HEK293 (cell line): ENCODE results near the gene CPNE1.

ENCODE experiments used
- CTCF ChIA-PET: fragments of 350-600 bp; formaldehyde crosslinking; extraction: SDS; loops from one replicate; lab custom pipeline; 2021; ENCODE audit warnings: antibody characterized with exemption; lab: Yijun Ruan, JAX
- POLR2A ChIA-PET: fragments of 300-600 bp; formaldehyde crosslinking; extraction: SDS; loops from one replicate; lab custom pipeline; 2020; ENCODE audit warnings: antibody characterized with exemption, inconsistent platforms; lab: Yijun Ruan, JAX
- H3K27ac ChIP-seq: fragments of 200-500 bp; sonication (Bioruptor generic); 2 replicates; pipeline ENCODE4 v1.5.1; 2014; ENCODE audit warnings: low read depth, low read length, control low read depth, inconsistent platforms; ENCODE audit errors: extremely low read depth
- H3K36me3 ChIP-seq, 2 experiments: fragments of 200-500 bp in 1 of 2; sonication (Bioruptor generic) in 1 of 2; 1 replicate in 1 of 2; 2 replicates in 1 of 2; pipeline ENCODE4 v1.5.1; 2014 to 2017; ENCODE audit warnings: inconsistent platforms in 2 of 2, low read length in 2 of 2; ENCODE audit not compliant: control insufficient read depth in 2 of 2, insufficient read depth in 1 of 2
- H3K4me1 ChIP-seq: fragments of 200-500 bp; sonication (Bioruptor generic); 2 replicates; pipeline ENCODE4 v1.5.1; 2014; ENCODE audit warnings: mild to moderate bottlenecking, low read length, inconsistent platforms; ENCODE audit not compliant: control insufficient read depth, insufficient read depth
- H3K4me3 ChIP-seq: 2 replicates; pipeline ENCODE4 v1.5.1; 2011; ENCODE audit warnings: low read depth, mild to moderate bottlenecking, control low read depth, low read length, moderate library complexity
- H3K9me3 ChIP-seq: fragments of 200-500 bp; sonication (Bioruptor generic); 2 replicates; pipeline ENCODE4 v1.5.1; 2014; ENCODE audit warnings: low read depth, low read length, inconsistent platforms; ENCODE audit not compliant: control insufficient read depth, insufficient read depth
- BCL11A ChIP-seq: fragments of 450-650 bp; formaldehyde crosslinking; IDR thresholded peaks from 2 replicates; pipeline ENCODE4 v1.5.1; 2016; ENCODE audit warnings: low read depth, missing biosample characterization, missing genetic modification characterization
- BCL11B ChIP-seq: fragments of 450-650 bp; formaldehyde crosslinking; IDR thresholded peaks from 2 replicates; pipeline ENCODE4 v1.5.1; 2016; ENCODE audit warnings: low read depth, missing biosample characterization, missing genetic modification characterization
- GFI1B ChIP-seq: fragments of 450-650 bp; formaldehyde crosslinking; IDR thresholded peaks from 2 replicates; pipeline ENCODE4 v1.5.1; 2016; ENCODE audit warnings: missing biosample characterization, missing genetic modification characterization
- HOXA7 ChIP-seq: sonication (generic); formaldehyde crosslinking; IDR thresholded peaks from 2 replicates; pipeline ENCODE4 v1.8.1; 2022; ENCODE audit warnings: missing genetic modification reagents, borderline replicate concordance
- HOXD13 ChIP-seq: sonication (generic); formaldehyde crosslinking; IDR thresholded peaks from 2 replicates; pipeline ENCODE4 v1.8.0; 2022; ENCODE audit warnings: missing genetic modification reagents, borderline replicate concordance
- OSR2 ChIP-seq: fragments of 450-650 bp; formaldehyde crosslinking; IDR thresholded peaks from 2 replicates; pipeline ENCODE4 v1.5.1; 2016; ENCODE audit warnings: missing biosample characterization, missing genetic modification characterization
- PRDM1 ChIP-seq: fragments of 450-650 bp; formaldehyde crosslinking; IDR thresholded peaks from 2 replicates; pipeline ENCODE4; 2016; ENCODE audit warnings: missing biosample characterization, missing genetic modification characterization
- RBAK ChIP-seq: fragments of 450-650 bp; formaldehyde crosslinking; IDR thresholded peaks from 2 replicates; pipeline ENCODE4 v1.5.1; 2016; ENCODE audit warnings: missing biosample characterization, missing genetic modification characterization
- SP7 ChIP-seq: fragments of 450-650 bp; formaldehyde crosslinking; IDR thresholded peaks from 2 replicates; pipeline ENCODE4 v1.5.1; 2016; ENCODE audit warnings: missing biosample characterization, missing genetic modification characterization
- ZFP41 ChIP-seq: fragments of 450-650 bp; formaldehyde crosslinking; IDR thresholded peaks from 2 replicates; pipeline ENCODE4 v1.5.1; 2016; ENCODE audit warnings: missing biosample characterization, missing genetic modification characterization, borderline replicate concordance
- ZNF133 ChIP-seq: fragments of 450-650 bp; formaldehyde crosslinking; IDR thresholded peaks from 2 replicates; pipeline ENCODE4 v1.5.1; 2016; ENCODE audit warnings: missing biosample characterization, missing genetic modification characterization
- ZNF16 ChIP-seq: fragments of 450-650 bp; formaldehyde crosslinking; IDR thresholded peaks from 2 replicates; pipeline ENCODE4 v1.5.1; 2016; ENCODE audit warnings: low read depth, missing biosample characterization, missing genetic modification characterization
- ZNF174 ChIP-seq: fragments of 450-650 bp; formaldehyde crosslinking; IDR thresholded peaks from 2 replicates; pipeline ENCODE4 v1.5.0; 2017; ENCODE audit warnings: missing biosample characterization, mild to moderate bottlenecking, missing genetic modification characterization
- ZNF274 ChIP-seq, 2 experiments: fragments of 200-500 bp in 1 of 2; fragments of 450-650 bp in 1 of 2; sonication (Bioruptor generic) in 1 of 2; formaldehyde crosslinking in 1 of 2; IDR thresholded peaks; 2 replicates each; pipeline versions ENCODE4 v1.5.1 to v1.6.1; 2014 to 2016; ENCODE audit warnings: borderline replicate concordance in 1 of 2, inconsistent platforms in 1 of 2, low read length in 1 of 2, missing biosample characterization in 1 of 2, missing genetic modification characterization in 1 of 2
- ZNF394 ChIP-seq: fragments of 450-650 bp; formaldehyde crosslinking; IDR thresholded peaks from 2 replicates; pipeline ENCODE4 v1.5.1; 2016; ENCODE audit warnings: missing biosample characterization, missing genetic modification characterization, mild to moderate bottlenecking, moderate library complexity, borderline replicate concordance
- ZNF510 ChIP-seq: fragments of 450-650 bp; formaldehyde crosslinking; IDR thresholded peaks from 2 replicates; pipeline ENCODE4 v1.5.1; 2018; ENCODE audit warnings: mild to moderate bottlenecking, missing genetic modification characterization, missing biosample characterization; ENCODE audit not compliant: insufficient replicate concordance
- ZNF585B ChIP-seq: fragments of 450-650 bp; formaldehyde crosslinking; IDR thresholded peaks from 2 replicates; pipeline ENCODE4 v1.5.1; 2016; ENCODE audit warnings: missing biosample characterization, missing genetic modification characterization
- ZNF670 ChIP-seq: fragments of 450-650 bp; formaldehyde crosslinking; IDR thresholded peaks from 2 replicates; pipeline ENCODE4 v1.5.1; 2016; ENCODE audit warnings: missing biosample characterization, missing genetic modification characterization, low read depth
- ZSCAN30 ChIP-seq: fragments of 450-650 bp; IDR thresholded peaks from 2 replicates; pipeline ENCODE4 v1.5.1; 2018; ENCODE audit warnings: missing biosample characterization, mild to moderate bottlenecking, missing genetic modification characterization, moderate library complexity
- TF ChIP-seq, protein P1 (sequence below): fragments of 450-650 bp; formaldehyde crosslinking; IDR thresholded peaks from 2 replicates; pipeline ENCODE4 v1.5.1; 2016; ENCODE audit warnings: missing biosample characterization, missing genetic modification characterization
- TF ChIP-seq, protein P2 (sequence below): fragments of 450-650 bp; formaldehyde crosslinking; optimal IDR thresholded peaks from 2 replicates; pipeline ENCODE3; 2016; ENCODE audit warnings: missing biosample characterization, mild to moderate bottlenecking, missing genetic modification characterization

CPNE1 gene

DNA sequence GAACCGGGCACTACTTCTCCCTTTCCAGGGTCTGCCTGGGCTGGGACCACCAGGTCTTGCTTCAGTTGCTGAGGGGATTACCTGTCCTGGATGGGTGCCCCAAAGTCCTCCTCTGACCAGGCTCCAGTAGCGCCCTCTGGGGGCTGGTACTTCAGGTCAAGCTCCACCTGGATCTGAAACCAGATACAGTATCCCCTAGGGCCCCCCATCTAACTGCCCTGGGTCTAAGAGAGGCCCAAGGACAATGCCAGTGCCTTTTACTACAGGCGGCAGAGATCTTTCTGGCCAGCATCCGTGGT is 60.3 kb downstream of the CPNE1 start (continued):
- TF ChIP-seq ZNF394 (tag by site-specific recombination) (no peak), ZNF174 (no peak), ZNF510 (tag by site-specific recombination) (no peak), ZNF670 (tag by site-specific recombination) (no peak), BCL11B (tag by site-specific recombination) (no peak), HOXD13 (no peak), ZNF133 (tag by site-specific recombination) (no peak), ZNF16 (no peak), BCL11A (tag by site-specific recombination) (no peak), GFI1B (tag by site-specific recombination) (no peak)
- TF ChIP-seq, protein P1, sequence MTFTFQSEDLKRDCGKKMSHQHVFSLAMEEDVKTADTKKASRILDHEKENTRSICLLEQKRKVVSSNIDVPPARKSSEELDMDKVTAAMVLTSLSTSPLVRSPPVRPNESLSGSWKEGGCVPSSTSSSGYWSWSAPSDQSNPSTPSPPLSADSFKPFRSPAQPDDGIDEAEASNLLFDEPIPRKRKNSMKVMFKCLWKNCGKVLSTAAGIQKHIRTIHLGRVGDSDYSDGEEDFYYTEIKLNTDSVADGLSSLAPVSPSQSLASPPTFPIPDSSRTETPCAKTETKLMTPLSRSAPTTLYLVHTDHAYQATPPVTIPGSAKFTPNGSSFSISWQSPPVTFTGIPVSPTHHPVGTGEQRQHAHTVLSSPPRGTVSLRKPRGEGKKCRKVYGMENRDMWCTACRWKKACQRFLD (tag by site-specific recombination): no peak

DNA sequence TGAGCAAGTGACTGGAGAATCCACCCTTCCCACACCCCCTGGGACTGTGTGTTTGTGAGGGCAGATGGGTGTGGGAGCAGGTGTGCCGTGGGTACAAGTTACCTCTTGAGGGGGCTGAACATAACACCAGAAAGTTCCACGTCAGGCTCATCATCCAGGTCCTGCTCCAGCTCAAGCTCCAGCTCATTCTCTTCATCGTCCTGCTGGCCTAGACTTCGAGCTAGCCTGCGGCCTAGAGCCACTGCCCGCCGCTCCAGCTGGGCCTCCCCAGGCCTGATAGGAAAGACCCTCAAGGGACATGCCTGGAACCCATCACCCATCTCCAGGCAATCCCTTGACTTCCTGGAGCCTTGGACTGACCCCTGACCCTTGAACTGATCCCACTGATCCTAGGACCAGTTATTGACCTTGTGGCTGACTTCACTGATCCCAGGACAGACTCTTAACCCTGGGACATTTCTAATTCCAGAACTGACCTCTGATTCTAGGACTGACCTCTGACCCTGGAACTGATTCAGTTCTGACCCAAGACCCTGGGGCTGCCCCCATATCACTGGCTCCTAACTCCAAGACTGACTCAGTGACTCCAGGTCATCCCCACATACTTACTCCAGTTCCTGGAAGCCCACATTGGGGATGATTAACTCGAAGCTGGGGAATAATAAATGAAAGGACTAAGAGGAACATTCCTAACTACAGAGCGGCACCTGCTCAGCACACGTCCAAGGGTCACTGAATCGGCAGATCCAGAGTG is 60.8 kb downstream of the CPNE1 start:
- TF ChIP-seq ZSCAN30 (tag by site-specific recombination) (no peak), PRDM1 (tag by site-specific recombination) (no peak), RBAK (tag by site-specific recombination) (no peak), ZFP41 (tag by site-specific recombination) (no peak)
- no peak overlapping the region for H3K4me3 ChIP-seq
- H3K4me1 ChIP-seq: no peaks in the 10 kb centered on the region
- no peaks in the 10 kb centered on the region for H3K36me3 ChIP-seq
- ChIA-PET CTCF (interaction anchor here (0.6 to 0.7 kb wide), 5 partner anchors 8 to 35 kb away, joined by 3 to 4 read pairs (median 3); partner anchors contain the start of gene SPAG4), POLR2A (interaction anchor here (2.6 kb wide), 1 partner anchor 12 kb away, joined by 10 read pairs; the partner anchor contains the start of gene SPAG4)
- H3K9me3 ChIP-seq: no peaks in the 10 kb centered on the region
- no peak overlapping the region for H3K27ac ChIP-seq

DNA sequence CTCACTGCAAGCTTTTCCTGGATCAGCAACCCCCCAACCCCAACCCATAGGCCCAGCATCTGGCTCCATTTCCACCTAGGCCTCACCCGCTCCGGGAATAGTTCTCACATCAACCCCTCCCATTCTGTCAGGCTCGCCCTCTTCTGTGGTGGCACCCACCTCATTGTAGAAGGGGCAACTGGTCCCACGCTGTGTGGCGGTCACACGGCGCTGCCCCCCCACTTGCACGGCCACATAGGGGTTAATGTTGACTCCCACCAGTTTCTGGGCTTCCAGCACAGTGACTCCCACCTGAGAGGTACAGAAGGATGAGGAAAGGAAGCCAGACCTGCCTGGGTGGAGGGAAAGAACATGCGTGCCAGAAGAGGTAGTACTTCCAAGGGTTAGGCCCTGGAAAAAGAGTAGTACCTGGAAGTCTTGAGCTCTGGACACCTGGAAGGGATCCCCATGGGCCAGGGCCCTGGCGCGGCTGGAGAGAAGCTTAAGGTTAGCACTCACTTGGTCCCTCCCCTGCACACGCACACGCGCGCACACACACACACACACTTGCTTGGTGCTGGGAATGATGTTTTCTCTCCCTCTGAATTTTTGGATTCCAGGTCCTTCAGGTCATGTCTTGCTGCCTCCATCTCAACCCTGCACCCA is 61.7 kb downstream of the CPNE1 start:
- Histone ChIP-seq H3K9me3 (no peaks in the 10 kb centered on the region), H3K27ac (no peak overlapping the region), H3K4me3 (no peak overlapping the region), H3K36me3 (no peaks in the 10 kb centered on the region), H3K4me1 (no peaks in the 10 kb centered on the region)
- ChIA-PET POLR2A (interaction anchor here (0.8 to 2.6 kb wide), 2 partner anchors 13 to 16 kb away, joined by 3 to 10 read pairs; partner anchors contain the start of gene SPAG4), CTCF (interaction anchor here (0.6 kb wide), 1 partner anchor 34 kb away, joined by 4 read pairs; no protein-coding TSS in a partner anchor)
- TF ChIP-seq OSR2 (tag by site-specific recombination) (no peak), SP7 (tag by site-specific recombination) (no peak), HOXA7 (no peak), ZNF585B (tag by site-specific recombination) (no peak), ZNF274 (IDR thresholded peaks at IDR 0.05; ENCODE audit: low read length) (no peak), ZNF274 (tag by site-specific recombination; IDR thresholded peaks at IDR 0.05; ENCODE audit: borderline replicate concordance) (no peak)
- TF ChIP-seq, protein P2, sequence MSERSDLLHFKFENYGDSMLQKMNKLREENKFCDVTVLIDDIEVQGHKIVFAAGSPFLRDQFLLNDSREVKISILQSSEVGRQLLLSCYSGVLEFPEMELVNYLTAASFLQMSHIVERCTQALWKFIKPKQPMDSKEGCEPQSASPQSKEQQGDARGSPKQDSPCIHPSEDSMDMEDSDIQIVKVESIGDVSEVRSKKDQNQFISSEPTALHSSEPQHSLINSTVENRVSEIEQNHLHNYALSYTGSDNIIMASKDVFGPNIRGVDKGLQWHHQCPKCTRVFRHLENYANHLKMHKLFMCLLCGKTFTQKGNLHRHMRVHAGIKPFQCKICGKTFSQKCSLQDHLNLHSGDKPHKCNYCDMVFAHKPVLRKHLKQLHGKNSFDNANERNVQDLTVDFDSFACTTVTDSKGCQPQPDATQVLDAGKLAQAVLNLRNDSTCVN (tag by site-specific recombination): no peak
